Femur (tissue), 1 donor: ENCODE data around the gene SPAG16.

ENCODE experiments used
- DNase-seq: peaks from one replicate; pipeline ENCODE4 v3.0.0-alpha.2; 2017

Gene SPAG16

DNA sequence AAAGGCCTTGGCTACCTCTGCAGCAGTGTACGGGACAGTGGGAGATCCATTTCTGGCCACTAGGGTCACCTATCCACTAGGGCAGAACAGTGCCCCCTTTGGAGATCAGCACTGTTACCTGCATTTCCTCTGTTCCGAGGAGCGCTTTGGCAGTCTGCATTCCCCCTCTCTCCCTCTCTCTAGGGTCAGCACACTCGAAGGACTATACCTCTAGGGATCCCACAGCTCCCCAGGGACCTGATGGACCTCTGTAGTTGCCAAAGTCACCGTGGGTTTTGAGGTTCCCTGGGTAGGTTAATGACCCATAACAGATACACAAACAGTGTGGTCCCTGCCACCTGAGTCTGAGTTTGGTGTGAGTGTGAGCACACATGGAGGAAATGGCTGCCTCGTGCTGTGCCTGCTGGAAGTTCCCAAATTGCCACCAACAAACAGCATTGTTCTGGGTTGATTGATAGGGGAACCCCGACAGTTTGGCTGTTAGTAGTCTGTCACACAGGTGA is 1026.8 kb downstream of the SPAG16 start:
- no peak for DNase-seq

DNA sequence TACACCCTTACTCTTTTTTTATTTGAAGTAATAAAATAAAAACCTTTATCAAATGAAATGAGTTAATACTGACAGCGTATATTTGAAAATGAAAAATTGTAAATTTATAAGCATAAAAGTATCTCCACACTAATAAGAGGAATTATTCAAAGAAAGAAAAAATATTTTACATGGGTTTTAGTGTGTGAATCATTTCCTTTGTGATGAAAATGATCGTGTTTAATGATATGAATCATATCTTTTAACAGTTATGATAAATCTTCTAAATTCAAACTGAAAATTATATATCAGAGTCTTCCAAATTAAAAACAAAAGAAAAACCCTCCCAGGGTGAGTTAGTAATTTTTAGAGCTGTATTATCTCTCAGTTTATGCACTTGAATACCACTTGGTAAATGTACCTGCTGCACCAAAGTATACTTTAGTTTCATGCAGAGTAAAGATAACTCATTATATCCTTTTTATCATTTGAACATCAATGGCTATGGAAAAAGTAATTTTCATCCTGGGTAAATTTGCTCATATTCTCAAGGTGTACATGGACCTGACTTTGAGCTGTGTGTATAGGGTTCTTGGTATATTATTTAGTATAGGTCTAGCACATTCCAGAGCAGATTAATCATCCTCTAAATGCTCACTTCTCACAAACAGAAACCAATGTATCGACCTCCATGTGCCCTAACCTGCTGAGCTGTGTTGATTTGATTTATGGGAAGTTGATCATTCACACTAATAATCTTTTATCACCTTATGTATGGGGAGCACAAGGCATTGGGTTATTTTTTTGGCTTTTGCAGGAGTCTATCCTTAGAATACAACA is 1027.9 kb downstream of the SPAG16 start:
- DNase-seq, result no peak

DNA sequence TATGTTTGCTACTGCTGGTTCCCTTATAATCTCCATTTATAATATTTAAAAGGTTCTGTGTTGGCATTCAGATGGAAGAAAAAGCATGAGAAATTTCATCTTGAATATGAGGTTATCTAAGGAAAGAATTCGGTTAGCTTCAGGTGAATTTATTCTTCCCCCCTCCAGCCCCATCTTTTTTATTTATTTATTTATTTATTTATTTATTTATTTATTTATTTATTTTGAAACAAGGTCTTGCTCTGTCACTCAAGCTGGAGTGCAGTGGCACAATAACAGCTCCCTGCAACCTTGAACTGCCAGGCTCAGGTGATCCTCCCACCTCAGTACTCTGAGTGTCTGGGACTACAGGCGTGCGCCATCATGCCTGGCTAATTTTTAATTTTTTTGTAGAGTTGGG is 1031.1 kb downstream of the SPAG16 start:
- DNase-seq, result no peak

DNA sequence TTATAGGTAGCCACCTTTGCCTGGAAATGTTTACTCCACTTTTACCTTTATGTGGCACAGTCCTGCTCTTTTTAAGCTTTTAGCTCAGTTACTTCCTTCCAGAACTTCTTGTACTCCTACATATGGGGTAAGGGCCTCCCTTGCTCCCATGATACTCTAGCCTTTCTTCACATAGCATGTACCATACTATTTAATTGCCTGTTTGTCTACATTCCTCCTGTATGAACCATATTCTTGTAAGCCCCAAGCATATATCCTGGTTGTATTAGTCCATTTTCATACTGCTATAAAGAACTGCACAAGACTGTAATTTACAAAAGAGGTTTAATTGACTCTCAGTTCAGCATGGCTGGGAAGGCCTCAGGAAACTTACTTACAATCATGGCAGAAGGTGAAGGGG is 1035.9 kb downstream of the SPAG16 start:
- DNase-seq, result no peak

DNA sequence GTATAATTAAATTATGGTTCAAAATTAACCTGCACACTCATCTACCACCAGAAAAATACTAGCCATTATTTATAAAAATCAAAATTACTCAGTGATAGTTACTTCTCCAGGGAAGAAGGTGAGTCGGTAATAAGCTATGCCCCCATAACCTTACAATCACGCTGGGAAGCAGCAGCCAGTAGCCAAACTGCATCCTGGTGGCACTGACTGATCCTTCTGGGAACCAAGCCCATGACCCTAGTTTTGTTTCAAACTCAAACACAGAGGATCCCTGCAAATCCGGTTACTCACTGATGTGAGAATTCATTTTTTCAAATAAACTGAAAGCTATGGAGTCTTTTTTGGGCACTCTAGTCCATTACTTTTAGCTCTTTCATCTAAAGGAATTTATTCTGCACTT is 1038.4 kb downstream of the SPAG16 start:
- DNase-seq, result no peak

DNA sequence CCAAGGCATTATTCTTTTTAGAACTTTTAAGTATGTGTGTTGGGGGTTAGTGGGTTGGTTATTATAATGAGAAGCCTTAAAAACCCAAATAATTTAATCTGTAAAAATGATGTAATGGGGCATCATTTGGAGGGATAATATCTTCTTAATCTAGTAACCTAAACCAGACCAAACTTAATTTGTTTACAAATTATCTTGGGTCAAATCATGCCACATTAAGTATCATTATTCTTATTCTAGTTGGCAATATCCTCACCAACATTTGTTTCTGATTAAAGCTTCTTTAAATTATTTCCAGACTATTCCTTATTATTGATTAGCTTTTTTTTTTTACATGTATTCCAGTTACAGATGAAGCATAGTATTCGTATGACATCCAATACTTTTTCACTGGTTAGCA is 1041.1 kb downstream of the SPAG16 start:
- DNase-seq, result no peak

DNA sequence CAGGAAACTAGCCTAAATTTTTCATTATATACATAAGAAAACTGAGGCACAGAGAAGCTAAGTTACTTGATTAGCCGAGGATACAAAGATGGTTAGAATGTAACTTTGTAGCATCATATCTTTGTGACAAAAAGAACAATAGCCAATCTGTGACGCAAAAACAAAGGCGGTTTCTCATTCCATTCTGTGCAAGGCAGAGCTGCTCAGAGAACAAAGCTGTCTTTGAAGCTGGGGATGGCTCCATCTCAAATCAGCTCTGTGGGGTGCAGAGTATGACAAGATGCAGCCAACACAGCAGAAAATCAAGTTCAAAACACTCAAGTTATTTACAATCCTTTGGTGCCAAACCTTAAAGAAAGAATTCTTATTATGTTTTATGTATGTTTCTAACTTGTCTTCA is 1044.7 kb downstream of the SPAG16 start:
- no peak for DNase-seq

DNA sequence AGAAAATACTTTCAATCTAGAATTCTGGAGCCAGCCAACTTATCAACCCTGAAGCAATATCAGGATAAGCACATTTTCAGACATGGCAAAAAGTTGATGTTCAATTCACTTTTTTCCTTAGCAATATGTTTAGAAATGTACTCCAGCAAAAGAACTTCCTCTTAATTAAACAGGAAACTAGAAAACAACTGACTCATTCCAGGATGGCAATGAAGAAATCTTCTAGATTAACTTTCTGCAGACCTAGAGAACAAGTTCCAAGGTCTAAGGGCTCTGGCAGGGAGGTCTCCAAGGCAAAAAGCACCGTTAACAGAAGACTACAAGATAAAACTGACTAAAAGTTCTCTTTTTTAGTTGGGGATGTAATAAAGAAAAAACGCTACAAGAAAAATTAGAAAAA is 1057.4 kb downstream of the SPAG16 start:
- DNase-seq, result no peak

DNA sequence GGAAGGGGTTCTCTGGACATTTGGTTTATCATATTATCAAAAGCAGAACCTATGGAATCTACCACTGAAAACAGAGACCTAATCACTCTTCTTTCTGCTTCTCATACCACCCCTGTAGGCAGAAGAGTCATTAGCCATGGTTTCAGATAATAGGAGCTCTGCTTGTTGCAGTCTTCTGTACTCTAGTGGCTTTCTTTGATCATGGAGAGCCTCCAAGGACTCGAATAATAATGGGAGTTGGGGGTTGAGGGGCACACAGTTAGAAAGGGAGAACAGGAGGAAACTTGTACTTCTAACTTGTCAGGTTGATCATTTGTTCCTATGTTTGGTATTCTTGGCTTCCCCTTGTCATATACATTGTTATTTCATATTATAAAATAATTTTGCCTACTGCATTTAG is 1074.2 kb downstream of the SPAG16 start:
- no peak for DNase-seq

DNA sequence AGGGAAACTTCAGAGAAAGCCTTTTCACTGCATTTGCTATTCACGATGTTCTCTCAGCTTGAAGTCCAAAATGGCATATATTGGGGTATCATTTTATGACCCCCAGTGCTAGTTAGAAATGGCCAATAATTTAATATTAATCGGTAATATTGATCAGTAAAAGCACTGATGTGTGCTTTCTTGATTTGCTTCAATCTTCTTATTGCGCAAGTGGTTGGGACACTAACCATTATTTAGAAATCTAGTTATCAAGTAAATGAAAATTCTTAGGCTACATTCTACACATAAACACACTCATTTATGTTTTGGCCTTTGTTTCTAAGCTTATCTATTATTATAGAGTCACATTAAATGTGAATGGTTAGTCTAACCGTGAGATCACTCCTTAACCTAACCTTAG is 1076.9 kb downstream of the SPAG16 start:
- no peak for DNase-seq

DNA sequence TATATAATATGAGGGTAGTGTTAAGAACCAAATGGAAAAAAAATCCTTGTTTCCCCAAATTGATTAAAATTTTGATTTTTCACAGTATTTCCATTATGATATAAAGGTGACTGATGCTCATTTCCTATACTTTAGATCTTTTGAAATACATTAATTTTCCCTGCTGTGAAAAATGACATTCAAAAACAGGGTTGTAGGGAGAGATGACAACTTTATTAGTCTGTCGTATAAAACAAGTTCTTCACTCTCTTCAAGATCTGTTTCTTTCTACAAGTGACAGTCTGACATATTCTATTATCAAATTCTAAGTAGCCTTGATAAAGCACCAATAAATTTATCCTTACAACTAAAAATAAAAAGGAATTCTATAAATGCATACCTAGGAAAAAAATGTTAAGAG is 1081.3 kb downstream of the SPAG16 start:
- no peak for DNase-seq

DNA sequence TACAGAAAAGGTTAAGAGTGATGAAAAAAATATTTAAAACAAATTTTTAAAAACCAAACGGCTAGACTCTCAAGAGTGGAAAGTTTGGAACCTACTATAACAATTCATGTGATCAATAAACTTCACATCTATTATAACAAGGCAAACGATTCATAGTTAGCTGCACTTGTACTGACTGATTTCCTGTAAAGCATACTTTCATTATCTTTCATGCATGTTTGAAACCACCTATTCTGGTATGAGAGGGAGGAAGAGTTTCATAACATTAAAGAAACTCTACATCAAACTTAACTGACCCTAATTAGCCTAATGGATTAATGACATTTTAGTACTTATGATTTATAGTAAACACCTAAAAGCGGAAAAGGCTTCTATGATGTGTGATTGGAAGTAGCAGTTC is 1082.9 kb downstream of the SPAG16 start:
- DNase-seq, result no peak

DNA sequence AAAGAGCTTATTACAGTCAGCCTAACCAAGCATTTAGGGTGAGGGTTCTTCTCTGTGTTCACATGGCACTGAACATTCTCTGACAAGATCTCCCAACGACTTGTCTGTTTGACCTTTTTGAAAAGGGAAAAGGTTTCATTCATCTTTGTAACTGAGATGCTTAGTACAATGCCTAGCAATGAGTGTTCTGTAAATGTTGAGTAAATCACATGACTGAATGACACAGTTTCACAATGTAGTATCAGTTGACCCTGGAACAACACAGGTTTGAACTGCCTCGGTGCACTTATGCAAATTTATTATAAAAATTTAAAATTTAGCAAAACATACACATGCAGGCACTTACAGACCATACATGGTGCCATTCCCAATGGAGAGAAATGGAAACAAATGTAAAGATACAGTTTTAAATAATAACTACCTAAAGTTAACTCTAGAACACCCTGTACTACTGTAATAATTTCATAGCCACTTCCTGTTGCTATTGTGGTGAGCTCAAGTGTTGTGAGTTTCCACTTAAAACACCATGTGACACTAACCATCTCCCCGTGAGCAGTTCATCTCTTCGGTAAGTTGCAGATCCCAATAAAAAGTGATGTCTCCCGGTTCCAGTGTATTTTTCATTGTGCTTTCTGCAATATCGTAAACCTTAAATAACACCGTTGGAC is 1092.5 kb downstream of the SPAG16 start:
- DNase-seq, result no peak

DNA sequence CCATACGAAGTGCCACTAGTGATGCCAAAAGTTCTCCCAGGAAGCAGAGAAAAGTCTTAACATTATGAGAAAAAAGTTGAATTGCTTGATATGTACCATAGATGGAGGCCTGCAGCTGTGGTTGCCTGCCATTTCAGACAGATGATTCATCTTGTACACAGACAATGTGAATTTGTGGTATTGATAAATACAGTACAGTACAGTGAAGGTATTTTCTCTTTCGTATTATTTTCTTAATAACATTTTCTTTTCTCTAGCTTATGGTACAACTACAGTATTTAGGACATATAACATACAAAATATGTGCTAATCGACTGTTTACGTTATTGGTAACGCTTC is 1093.0 kb downstream of the SPAG16 start:
- no peak for DNase-seq

DNA sequence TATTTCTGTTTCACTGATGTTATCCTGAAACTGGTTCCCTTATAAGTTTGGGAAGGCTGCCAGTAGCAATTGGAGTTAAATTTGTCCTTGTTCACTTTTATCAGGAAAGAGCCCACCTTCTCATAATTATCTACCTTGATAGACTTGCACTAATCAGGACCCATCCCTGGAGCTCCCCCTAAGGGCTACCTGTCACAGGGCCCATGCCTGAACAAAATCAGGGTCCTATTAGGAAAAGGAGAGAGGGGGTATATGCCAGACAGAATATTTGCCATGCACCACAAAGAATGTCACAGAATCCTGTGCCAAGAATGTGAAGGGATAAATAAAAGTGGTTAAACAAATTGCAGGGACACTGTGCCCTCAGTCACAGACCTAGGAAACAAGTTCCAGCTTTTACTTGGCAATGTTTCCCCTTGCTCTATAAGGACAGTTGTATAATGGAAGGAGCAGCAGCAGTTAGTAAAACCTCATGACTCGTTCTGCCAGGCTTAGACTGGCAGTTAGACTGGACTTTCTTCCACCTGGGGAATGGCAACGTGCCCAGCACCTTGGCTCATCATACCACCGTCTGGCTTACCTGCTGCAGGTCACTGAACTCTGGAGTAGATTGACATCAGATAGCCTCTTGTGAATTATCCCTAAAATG is 1094.3 kb downstream of the SPAG16 start:
- DNase-seq, result no peak

DNA sequence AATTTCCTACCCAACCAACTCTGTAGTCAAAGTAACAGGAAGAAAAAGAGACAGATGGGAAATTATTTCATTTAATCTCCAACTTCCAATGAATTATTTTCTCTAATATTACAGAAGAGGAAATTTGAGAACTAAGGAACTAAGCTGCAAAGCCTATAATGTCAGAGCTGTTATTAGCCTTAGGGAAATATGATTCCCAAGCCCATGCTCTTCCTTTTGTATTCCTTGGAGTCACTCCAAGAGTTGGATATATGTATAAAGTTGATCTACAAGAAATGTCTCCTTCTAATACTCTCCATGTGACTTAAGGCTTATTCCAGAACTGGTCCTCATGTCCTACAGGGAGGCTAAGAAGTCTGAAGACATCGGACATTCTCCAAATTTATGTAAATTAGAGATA is 1095.0 kb downstream of the SPAG16 start:
- DNase-seq, result no peak

DNA sequence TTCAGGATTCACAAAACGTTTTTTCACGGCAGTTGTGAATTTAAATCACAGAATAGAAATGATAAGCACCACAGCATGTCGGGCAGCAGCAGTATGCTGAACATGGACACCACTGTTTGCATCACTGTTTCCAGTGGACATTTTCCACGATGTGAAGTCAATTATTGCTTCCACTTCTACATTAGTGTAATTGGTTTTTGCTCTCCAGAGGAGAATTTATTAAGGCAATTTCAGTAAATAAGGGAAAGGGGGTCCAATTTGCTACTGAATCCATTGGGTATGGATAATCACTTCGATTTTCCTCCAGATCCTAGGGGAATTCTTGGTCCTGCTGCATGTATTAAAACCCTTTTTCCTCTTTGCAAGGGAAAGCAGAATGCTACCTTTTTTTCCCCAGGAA is 1096.4 kb downstream of the SPAG16 start:
- DNase-seq, result no peak

DNA sequence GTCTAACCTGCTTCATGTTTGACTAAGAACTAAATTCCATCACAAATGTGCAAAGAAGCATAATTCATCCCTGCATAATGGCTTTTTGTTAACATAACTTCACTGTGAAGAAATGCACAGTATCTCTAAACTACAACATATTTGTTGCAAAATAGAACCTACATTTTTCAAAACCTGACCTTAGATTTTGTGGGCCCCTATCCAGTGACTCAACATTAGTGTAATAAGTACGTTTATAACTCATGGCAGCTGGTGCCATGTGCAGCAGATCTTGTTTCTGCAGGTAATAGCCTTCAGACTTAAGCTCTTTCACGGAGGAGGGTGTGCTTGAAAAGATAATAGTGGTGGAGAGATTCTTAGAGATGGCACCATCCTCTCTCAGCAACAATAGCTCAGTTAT is 1098.0 kb downstream of the SPAG16 start:
- DNase-seq, result no peak

DNA sequence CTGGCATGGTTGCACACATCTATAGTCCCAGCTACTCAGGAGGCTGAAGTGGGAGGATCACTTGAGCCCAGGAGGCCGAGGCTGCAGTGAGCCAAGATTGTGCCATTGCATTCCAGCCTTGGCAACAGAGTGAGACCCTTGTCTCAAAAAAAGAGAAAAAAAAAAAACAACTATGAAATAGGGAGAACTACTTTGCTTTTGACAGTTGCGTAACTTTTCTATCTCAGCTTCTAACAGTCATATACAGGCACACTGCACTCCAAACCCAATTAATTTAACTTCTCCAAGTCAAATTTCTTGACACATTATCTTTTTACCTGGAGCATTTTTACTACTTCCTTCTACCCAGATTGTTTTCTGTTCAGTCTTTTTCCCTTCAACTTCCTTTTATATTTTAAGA is 1102.5 kb downstream of the SPAG16 start:
- no peak for DNase-seq

DNA sequence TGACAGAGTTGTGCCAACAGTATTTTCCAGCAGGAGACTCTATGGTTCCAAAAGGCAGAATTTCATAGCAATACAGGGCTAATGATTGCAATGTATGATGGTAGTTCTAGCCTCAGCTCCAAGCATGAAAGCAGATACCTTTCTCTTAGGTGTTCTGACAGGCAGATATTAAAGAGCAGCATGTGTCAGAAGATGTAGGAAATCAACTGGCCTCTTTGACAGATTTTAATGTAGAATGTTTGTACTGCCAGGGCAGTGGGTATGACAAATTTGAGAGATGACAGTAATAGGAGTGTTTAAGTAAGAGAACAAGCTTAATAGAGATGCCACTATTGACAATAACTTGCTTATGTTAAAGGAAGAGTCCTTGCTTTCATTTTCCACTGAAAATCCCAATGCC is 1105.1 kb downstream of the SPAG16 start:
- DNase-seq, result no peak

DNA sequence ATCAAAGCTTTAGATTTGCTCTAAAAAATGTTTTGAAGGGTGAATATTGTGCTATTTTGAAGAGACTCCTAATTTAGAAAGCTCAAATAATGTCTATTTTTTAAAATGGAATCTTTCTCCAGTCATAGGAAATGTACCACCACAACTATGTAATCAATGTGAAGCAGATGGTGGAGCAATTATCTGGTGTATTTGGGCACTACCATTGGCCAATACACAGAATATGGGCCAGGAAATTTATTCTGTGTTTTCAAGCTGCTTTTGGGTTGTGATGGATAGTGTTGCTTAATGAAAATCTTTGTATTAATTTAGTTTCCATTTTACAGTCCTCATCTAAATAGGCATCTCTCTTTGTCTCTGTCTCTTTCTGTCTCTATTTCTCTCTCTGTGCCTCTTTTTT is 1109.5 kb downstream of the SPAG16 start:
- DNase-seq, result no peak

DNA sequence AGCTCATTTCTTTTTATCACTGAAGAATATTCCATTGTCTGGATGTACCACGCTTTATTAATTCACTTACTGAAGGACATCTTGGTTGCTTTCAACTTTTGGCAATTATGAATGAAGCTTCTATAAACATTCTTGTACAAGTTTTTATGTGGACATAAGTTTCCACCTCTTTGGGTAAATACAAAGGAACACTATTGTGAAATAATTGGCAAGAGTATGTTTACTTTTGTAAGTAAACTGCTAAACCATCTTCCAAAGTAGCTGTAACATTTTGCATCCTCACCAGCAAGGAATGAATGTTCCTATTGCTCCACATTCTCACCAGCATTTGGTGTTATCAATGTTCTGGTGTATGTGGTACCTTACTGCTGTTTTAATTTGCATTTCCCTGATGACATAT is 1110.8 kb downstream of the SPAG16 start:
- no peak for DNase-seq

DNA sequence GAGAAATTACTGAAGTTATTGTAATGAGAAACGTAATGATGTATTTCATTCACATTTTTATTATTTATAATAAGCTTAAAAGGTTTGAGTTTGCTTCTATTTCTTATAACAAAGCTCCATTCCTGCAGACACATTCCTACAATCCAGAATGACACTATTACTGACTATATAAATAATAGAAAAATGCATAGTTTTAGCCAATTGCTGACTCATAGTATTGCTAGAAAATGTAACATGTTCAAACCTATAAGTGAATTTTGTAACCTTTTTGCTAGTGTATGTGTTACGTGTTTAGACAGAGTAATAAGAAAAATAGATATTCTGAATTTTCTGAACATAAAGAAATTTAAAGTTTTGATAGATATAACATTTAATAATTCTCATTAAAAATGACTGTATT is 1117.3 kb downstream of the SPAG16 start:
- no peak for DNase-seq

DNA sequence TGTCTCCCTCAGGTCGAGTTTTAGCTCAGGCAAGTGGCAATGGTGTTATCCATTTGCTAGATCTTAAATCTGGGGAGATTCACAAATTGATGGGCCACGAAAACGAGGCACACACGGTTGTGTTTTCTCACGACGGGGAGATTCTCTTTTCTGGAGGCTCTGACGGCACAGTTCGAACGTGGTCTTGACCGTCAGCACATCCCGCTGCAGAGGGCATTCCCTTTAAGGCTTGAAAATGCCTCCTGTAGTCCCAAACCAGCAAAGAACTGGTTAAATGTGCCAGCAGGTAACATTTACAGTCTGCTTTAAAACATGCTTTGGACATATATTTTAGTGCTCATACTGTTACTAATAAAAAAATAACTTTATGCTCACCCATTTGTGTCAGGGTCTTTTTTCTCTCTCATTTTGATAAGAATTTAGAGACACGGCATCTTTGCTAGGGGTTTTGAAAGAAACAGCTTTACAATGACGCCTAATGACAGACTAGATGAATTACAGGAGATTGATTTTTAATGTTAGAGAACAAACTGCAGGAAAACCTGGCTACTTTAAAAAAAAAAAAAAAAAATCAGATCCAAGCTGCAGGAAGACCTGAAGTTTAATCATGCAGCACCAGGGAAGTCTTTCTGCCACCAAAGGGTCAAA is 1126.0 kb downstream of the SPAG16 start:
- no peak for DNase-seq
